Inferior parietal cortex (tissue), 1 donor: ENCODE measurements around the gene ANO4.
"Not testable (repeated sequence)": the region's sequence is repeated elsewhere in the genome, so short reads cannot be mapped to it uniquely, and the experiment has no call there.

Source experiments
- DNase-seq: peaks from one replicate; pipeline ENCODE4 v3.0.0-alpha.2; 2016; ENCODE audit errors: extremely low spot score

Gene ANO4

DNA sequence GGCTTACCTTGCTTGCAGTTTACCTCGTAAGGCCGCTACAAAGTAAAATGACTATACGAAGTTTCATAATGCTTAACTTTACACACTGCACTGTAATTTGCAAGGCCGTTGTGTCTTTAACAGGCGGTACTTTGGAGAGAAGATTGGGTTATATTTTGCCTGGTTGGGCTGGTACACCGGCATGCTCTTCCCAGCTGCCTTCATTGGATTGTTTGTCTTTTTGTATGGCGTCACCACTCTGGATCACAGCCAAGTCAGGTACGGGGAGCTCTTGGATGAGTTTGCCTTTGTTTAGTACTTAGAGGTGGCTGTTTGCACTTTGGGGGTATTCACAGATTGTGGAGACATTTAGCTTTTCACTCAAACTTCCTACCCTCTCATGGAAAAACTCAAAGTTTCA is 247.6 kb downstream of the ANO4 start:
- no peak for DNase-seq

DNA sequence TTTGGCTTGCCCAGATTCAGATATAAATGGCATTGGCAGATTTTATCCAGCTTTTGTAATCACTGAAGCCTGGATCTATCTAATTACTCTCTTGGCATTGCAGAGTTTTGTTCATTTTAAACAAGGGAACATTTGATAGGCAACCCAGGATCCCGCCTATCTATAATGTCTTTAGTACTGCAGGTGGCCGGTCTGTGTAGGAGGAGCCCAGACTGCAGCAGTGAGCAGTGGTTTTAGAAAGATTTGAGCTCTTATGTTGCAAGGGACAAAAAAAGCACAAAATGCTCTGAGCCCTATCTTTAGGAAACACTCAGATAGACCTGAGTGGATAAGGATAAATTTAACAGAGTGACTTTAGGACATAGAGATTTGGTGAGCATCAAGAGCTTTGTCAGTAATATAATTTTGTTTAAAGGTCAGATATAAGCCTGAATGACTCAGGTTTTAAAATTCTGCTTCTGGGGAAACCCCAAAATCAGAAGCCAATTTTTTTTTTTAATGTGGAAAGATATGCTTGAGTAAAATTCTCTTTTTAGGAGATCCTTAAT is 250.0 kb downstream of the ANO4 start:
- no peak for DNase-seq

DNA sequence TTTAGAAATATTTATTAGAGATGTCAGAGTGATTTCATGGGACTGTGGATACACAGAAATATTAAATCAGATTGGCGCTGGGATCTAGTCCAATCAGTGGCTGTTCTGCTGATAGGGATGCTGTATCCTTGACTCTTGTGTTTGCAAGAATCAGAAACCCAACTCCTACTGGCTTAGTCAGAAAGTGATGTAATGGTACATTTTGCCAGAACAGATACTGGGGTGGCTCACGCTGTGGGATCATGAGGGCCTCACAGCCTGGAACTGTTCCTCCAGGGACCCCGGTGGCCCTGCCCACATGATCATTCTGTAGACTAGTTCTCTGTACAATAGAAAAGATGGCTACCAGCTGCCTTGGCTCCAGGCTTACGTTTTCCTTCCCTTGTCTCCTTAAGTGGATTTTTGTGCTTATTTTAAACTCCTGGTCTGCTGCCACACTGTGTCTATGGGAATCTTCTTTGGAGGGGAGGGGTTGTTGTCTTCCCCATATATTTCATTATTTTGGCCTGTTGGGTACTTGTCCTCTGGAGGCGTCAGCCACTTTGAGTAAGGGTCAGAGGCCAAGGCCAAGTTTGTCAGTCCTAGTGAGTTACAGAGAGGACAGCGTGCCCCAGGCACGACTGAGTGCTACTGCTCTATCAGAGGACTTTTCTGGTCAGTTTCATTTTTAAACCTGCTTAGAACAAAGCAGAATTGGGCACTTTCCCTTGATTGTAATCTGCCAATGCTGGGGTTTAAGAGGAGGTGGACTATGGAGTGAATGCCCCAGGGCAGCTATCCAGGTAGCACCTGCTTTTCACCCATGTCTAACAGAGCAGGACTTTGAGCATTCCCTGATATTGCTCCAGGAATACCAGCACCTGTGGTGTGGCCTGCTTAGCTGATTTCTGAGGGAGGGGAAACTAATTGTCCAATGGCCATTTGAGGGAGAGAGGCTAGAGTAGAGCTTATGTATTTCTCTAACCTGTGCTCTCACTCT is 251.2 kb downstream of the ANO4 start:
- DNase-seq = no peak

DNA sequence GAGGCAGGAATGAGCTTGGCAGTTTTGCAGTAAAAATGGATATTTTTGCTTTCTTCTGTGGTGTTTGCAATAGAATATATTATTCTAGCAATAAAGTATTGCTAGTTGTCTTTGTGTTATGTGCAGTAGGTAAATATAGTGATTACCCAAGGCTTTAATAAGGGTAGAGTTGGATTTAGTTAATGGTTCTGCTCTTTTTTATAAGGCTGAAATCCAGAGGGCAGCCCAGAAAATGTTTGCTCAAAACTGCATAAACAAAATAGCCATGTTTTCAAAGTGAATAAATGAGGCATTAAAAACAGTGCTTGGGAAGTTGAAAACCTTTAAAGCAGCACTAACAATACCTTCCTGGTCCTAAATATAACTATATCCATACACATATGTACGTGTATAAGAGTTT is 253.1 kb downstream of the ANO4 start:
- DNase-seq = no peak

DNA sequence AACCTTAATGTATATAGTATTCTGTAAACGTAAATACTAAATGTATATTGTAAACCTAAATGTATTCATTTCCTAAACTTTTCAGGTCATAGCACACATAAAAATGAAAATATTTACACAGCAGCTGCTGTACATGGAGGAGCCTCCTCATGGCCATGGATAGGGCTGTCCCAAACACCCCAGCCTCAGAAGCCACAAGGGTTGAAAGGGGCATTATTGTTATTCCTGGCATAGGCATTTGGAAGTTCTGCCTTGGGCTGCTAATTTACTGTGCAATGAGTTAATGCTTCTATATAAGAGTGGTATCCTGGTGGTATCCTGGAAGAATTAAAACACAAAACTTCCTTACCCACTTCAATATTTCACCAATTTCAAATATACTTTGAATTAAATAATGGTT is 256.1 kb downstream of the ANO4 start:
- DNase-seq = no peak

DNA sequence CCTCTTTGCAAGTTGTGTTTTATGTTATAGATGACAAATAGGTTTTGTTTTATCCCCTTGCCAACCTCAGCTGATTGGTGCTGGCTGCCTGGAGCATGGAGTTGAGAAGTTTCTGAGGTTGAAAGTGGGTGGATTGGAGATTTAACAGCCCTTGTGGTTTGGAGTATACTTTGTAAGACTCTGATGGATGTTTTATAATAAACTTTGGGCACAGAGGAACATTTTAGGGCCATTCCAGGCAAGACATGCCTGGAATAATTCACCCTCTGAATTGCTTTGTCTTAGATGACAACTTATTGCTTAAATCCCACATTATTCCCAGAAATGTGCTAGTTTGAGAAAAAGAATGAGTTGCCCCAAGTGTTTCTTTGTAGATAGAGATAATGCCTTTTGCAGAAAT is 256.6 kb downstream of the ANO4 start:
- DNase-seq = no peak

DNA sequence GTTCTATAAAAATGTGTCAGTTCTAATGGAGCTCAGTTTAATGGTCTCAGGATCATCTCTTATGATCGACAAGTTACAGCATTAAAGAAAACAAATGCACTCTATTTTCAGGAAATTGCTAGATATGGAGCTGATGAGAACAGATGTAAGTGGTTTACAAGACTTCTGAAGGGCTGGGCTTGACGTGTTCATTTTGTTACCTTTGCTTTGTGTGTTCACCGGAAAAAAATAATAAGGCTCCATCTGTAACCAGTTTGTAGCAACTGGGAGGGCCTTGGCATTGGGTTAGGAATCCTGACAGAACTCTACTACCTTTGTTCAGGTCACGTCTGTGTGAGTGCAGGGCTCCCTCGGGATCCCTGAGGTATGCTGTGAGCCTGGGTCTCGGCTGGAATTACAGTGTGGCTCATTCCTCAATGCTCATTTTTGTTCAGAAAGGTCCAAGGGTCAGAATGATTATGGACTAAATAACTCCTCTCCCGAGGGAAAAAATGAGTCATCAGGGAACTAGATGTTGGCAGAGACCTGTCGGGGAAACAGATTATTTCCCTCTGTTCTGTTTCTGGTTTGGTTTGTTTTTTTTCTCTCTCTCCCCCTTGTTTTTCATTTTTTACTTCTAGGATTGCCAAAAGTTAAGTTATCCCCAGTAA is 257.4 kb downstream of the ANO4 start:
- no peak for DNase-seq

DNA sequence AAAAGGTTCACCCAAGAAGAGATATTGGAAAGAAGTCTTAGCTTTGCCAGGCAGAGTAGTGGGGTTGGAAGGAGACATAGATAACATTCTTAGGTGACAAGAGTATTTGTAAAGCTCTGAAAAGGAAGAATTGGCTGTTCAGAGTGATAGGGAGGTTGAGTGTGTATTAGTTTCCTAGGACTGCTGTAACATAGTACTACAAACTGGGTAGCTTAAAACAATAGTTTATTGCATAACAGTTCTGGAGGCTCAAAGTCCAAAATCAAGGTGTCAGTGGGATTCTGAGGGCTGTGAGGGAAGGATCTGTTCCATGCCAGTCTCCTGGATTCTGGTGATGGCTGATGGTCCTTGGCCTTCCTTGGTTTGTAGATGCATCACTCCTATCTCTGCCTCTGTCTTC is 258.6 kb downstream of the ANO4 start:
- DNase-seq = no peak

DNA sequence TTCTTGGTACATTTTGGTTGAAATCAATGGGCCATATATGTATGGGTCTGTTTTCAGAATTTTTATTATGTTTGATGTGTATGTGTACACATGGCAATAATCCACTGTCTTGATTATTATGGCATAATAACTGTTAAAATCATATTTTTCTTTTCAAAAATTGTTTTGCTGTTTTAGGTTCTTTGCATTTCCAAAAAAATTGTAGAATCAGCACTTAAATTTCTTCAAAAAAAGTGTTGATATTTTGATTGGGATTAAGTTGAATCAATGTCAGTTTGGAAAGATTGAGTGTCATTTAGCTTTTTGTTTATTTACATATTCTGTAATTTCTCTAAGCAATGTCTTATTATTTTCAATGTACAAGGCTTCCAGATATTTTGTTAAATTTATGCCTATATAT is 261.4 kb downstream of the ANO4 start:
- no peak for DNase-seq

DNA sequence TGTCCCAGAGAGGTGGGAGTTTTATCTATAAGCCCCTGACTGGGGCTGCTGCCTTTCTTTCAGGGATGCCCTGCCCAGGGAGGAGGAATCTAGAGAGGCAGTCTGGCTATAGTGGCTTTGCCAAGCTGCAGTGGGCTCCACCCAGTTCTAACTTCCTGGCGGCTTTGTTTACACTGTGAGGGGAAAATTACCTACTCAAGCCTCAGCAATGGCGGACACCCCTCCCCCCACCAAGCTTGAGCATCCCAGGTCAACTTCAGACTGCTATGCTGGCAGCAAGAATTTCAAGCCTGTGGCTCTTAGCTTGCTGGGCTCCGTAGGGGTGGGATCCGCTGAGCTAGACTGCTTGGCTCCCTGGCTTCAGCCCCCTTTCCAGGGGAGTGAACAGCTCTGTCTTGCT is 267.9 kb downstream of the ANO4 start:
- DNase-seq = not testable (repeated sequence)

DNA sequence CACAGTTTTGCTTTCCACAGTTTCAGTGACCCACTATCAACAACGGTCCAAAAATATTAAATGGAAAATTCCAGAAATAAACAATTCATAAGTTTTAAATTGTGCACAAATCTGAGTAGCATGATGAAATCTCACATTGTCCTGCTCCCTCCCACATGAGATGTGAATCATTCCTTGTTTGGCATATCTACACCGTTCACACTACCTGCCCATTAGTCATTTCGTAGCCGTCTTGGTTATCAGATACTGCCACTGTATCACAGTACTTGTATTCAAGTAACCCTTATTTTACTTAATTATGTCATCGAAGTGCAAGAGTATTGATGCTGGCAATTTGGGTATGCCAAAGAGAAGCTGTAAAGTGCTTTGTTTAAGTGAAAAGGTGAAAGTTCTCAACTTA is 270.1 kb downstream of the ANO4 start:
- no peak for DNase-seq

DNA sequence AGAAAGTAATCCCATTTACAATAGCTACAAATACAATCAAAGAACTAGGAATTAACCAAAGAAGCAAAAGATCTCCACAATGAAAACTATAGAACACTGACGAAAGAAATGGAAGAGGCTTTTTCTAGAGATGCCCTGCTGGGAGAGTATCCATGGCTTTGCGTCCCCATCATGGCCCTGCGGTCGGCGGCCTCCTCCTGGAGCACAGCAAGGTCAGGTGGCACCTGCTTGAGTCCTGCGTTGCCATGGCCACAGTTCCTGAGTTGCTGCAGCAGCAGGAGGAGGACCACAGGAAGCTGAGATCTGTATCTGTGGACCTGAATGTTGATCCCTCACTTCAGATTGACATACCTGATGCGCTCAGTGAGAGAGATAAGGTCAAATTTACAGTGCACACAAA is 271.9 kb downstream of the ANO4 start:
- DNase-seq = no peak

DNA sequence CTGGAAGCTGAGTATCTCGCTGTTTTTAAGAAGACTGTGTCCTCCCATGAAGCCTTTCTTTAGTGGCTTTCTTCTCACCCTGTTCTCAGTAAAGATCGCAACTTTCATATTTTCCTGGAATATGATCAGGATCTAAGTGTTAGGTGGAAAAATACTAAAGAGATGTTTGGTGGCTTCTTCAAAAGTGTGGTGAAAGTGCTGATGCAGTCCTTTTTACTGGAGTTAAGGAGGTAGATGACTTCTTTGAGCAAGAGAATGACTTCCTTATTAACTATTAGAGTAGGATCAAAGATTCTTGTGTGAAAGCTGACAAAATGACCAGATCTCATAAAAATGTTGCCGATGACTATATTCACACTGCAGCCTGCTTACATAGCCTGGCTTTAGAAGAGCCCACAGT is 273.8 kb downstream of the ANO4 start:
- no peak for DNase-seq

DNA sequence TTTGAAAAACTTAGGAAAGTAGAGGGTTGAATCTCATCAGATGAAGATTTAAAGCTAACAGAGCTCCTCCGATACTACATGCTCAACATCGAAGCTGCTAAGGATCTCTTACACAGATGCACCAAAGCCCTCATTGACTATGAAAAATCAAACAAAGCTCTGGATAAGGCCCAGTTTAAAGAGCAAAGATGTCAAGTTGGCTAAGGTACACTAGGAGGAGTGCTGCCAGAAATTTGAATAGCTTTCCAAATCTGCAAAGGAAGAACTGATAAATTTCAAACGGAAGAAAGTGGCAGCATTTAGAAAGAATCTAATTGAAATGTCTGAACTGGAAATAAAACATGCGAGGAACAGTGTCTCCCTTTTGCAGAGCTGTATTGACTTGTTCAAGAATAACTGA is 274.3 kb downstream of the ANO4 start:
- DNase-seq = no peak

DNA sequence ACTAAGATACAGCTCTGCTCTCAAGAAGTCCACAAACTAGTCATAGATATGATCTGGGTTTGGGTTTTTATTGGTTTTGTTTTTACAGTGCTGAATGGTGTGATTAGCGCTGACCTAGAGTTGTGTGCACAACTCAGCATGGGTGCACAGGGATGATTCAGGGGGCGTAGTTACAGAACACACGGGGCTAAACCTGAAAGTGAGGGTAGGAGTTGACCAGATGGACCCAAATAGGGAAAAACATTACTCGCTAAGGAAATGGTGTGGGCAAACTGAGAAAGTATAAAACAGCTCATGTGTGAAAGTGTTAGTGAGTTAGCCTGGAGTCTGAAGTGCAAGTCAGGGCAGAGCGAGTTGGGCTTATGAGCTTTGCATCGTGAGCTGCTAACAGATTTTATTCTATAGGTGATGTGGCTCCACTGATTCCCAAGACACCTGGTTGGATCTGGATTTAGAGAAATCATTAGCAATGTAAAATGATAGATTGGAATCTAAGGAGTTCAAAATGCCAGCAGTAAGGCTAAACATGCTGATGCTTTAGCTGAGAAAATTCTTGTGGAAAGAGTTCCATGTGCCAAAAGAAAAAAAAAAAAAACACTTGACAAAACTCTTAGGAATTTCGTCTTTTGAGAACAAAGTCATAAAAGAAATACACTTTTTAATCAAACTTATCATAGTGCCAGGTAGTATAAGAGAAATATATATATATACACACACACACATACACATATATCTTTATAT is 280.5 kb downstream of the ANO4 start:
- DNase-seq = no peak

DNA sequence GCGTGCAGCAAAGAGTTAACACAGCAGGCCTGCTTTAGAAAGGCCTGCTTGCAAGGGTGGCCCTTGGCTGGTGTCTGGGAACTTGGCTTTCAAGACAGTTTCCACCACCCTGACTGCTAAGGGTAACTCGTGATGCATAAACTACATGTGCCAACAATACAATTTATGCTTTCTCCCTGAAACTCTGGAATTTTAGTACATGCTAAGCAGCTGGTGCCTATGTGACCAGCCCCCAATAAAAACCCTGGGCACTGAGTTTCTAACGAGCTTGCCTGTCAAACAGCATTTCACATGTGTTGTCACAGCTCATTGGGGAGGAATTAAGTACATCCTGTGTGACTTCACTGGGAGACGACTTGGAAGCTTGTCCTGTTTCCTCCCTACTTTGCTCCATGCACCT is 282.3 kb downstream of the ANO4 start:
- DNase-seq = no peak

DNA sequence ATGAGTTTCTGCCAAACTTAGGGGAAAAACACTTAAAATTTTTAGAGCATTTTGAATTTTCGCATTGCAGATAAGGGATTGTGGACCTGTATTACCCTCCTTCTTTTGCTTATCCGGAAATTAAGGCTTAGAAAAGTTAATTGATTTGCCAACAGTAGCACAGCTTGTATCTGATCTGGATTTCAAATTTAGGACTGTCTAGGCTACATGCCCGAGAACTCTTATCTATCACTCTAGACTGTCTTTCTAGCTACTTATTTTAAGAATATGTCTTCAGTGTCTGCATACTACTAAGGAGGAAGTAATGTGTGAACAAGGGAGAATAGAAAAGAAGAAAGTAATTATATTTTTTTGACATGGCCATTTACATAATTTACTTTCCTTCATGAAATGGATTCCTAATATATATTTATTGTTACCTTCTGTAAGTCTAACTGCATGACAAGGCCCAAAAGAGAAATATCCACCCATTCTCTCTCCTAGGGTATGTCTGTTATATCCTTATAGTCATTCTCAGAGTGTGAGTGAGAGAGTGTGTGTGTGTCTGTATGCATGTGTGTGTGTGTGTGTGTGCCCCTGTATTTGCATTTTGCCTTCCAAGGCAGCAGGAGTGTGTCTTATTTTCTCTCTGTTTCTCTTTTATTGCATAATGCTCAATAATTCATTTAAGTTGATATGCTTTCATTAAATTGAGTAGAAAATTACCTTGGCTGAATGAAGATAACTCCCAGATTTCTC is 283.4 kb downstream of the ANO4 start:
- DNase-seq = no peak

DNA sequence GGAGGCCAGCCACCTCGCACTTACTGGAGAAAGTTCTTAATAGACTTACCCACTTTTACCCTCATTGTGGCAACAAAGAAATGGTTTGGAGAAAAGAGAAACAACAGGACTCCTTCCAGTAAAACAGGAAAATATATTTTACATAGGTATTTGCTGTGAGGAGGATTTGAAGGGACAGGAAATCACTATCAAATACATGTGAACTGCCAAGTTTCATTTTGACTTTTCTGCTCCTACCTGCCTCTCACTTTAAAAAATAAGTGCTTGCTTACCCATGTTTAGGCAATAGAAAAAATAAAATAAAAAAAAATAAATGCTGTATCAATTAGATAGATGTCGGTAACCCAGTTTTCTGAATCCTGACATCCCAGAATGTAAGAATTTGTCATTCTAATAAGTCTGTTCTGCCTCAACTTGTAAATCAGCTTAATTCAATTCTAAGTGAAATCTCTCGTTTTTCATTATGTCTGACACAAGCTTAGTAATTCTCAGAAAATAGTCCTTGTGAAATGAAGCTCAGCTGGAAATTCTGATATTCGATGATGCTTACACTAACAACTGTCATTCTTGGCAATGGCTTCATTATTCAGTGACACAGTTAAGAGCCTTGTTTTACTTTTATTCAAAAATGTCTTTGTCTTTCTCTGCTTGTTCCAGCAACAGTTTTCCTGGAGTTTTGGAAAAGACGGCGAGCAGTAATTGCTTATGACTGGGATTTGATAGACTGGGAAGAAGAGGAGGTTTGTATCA is 284.1 kb downstream of the ANO4 start:
- DNase-seq = peak; percentile 40

DNA sequence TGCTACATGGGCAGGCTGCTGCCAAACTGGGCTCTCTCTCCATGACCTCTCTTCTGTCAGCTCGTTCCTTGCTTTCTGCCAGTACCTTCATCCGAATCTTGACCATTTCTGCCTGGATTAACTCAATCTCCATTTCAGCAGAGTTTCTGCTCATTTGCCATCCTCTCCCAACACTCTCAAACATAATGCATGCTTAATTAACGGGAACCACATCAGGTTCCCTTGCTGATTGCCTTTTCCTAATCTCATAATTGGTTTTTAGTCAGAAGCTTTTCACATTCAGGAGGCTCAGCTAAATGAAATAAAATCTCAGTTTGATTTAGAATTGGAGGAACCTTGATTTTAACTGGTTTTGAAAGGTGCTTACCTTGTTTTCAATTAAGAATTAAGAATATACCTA is 288.1 kb downstream of the ANO4 start:
- no peak for DNase-seq

DNA sequence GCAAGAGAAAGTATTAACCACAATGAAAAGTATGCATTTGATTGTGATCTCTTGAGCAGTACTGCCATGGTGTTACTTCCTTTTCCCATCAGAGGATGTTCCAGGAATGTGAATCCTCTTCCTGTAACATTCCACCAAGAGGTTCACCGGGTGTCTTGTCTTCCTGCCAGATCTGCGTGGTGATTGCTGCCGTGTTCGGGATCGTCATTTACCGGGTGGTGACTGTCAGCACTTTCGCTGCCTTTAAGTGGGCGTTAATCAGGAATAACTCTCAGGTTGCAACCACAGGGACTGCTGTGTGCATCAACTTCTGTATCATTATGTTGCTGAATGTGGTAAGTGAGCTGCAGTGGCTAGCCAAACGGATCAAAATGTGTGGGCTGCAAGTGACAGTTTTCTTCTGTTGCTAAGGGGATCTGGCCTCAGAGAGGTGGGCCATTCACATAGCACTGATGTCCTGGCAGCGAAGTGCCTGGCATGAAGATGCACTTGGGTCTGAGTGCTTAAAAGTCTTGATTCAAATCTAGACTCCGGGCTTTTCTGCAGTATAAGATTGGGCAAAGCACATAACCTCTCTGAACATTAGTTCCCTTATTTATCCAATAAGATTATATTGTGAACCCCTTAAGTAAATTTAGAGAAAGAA is 292.0 kb downstream of the ANO4 start:
- DNase-seq = no peak
